DND-41 (cell line): ENCODE data around the gene EIF1AD.
A peak's percentile ranks its signal among the peaks of the same experiment; 100 is the strongest.
"Not testable (repeated sequence)": the region's sequence is repeated elsewhere in the genome, so short reads cannot be mapped to it uniquely, and the experiment has no call there.

Source experiments
- ATAC-seq: fragments of 200-7000 bp; cut with Tn5 transposase; 3 replicates; pipeline ENCODE4 v1.9.1; 2021; ENCODE audit warnings: low read depth; ENCODE audit not compliant: insufficient read depth
- DNase-seq: peaks from one replicate; pipeline ENCODE4 v3.0.0-alpha.2; 2020
- H2AFZ ChIP-seq: 2 replicates; pipeline ENCODE4 v1.6.0; 2012; ENCODE audit warnings: low read depth, low read length
- H3K27ac ChIP-seq: 2 replicates; pipeline ENCODE4 v1.5.1; 2012; ENCODE audit warnings: low read length, inconsistent platforms
- H3K27me3 ChIP-seq: fragments of 200-600 bp; sonication (generic); 2 replicates; pipeline ENCODE4 v1.6.0; 2012; ENCODE audit warnings: low read length, mild to moderate bottlenecking, inconsistent platforms; ENCODE audit not compliant: insufficient read depth, poor library complexity
- H3K36me3 ChIP-seq: 2 replicates; pipeline ENCODE4 v1.5.1; 2012; ENCODE audit warnings: low read length, inconsistent platforms; ENCODE audit not compliant: insufficient read depth
- H3K4me1 ChIP-seq: 2 replicates; pipeline ENCODE4 v1.5.1; 2012; ENCODE audit warnings: mild to moderate bottlenecking, low read length; ENCODE audit not compliant: insufficient read depth
- H3K4me2 ChIP-seq: 2 replicates; pipeline ENCODE4 v1.6.0; 2012; ENCODE audit warnings: mild to moderate bottlenecking, moderate library complexity, low read length, inconsistent platforms; ENCODE audit not compliant: insufficient read depth
- H3K4me3 ChIP-seq, 2 experiments: fragments of 200-600 bp in 1 of 2; shearing (Covaris generic) in 1 of 2; 2 replicates each; pipeline ENCODE4 v1.5.1; 2012 to 2016; ENCODE audit warnings: inconsistent platforms in 2 of 2, low read length in 2 of 2, mild to moderate bottlenecking in 2 of 2, low read depth in 1 of 2, moderate library complexity in 1 of 2
- H3K79me2 ChIP-seq: 2 replicates; pipeline ENCODE4 v1.6.0; 2012; ENCODE audit warnings: low read length, inconsistent platforms; ENCODE audit not compliant: insufficient read depth
- H3K9ac ChIP-seq: 2 replicates; pipeline ENCODE4 v1.6.0; 2012; ENCODE audit warnings: low read depth, mild to moderate bottlenecking, inconsistent platforms, low read length, moderate library complexity
- H3K9me3 ChIP-seq: 2 replicates; pipeline ENCODE4 v1.5.1; 2012; ENCODE audit warnings: low read length, moderate library complexity, mild to moderate bottlenecking, inconsistent platforms; ENCODE audit not compliant: insufficient read depth, severe bottlenecking
- H4K20me1 ChIP-seq: 2 replicates; pipeline ENCODE4 v1.6.0; 2012; ENCODE audit warnings: low read length; ENCODE audit not compliant: insufficient read depth
- CTCF ChIP-seq: IDR thresholded peaks from 2 replicates; pipeline ENCODE4 v1.5.1; 2012; ENCODE audit warnings: borderline replicate concordance, low read length, moderate library complexity, mild to moderate bottlenecking; ENCODE audit not compliant: poor library complexity, severe bottlenecking; ENCODE audit errors: extremely low read depth
- EZH2 ChIP-seq: IDR thresholded peaks from 3 replicates; pipeline ENCODE4 v1.6.1; 2012; ENCODE audit warnings: borderline replicate concordance, low read depth, mild to moderate bottlenecking, moderate library complexity, low read length, inconsistent platforms; ENCODE audit not compliant: severe bottlenecking

The EIF1AD gene

GRCh38 chr11:66011239-66011784 lies 9.4 kb upstream of the EIF1AD start:
- Histone ChIP-seq H3K27me3 (no peaks in the 10 kb centered on the region), H3K4me1 (peaks cover 16% of the 10 kb centered on the region), H3K9ac (no peak overlapping the region), H2AFZ (no peak overlapping the region), H3K4me2 (no peak overlapping the region), H3K27ac (no peak overlapping the region), H3K4me3 (no peak overlapping the region), H3K36me3 (no peaks in the 10 kb centered on the region), H3K9me3 (no peaks in the 10 kb centered on the region), H4K20me1 (peaks cover 12% of the 10 kb centered on the region; the same call in 1 of the 2 replicates), H3K79me2 (no peaks in the 10 kb centered on the region)
- TF ChIP-seq EZH2 = no peak
- no peak for TF ChIP-seq CTCF
- no peak for DNase-seq
- ATAC-seq = no peak

GRCh38 chr11:66010036-66010435 lies 8.1 kb upstream of the EIF1AD start:
- not testable (repeated sequence) for ATAC-seq

GRCh38 chr11:66008468-66009101 lies 6.6 kb upstream of the EIF1AD start:
- Histone ChIP-seq H3K4me1 (peaks cover 23% of the 10 kb centered on the region), H2AFZ (no peak overlapping the region), H3K27me3 (no peaks in the 10 kb centered on the region), H3K4me3 (no peak overlapping the region), H3K4me2 (no peak overlapping the region), H3K9me3 (no peaks in the 10 kb centered on the region), H3K36me3 (peaks cover 22% of the 10 kb centered on the region), H4K20me1 (peaks cover 19% of the 10 kb centered on the region), H3K9ac (no peak overlapping the region), H3K27ac (no peak overlapping the region), H3K79me2 (peaks cover 5% of the 10 kb centered on the region)
- TF ChIP-seq EZH2 (no peak), CTCF (no peak)
- ATAC-seq (peak; percentile 10; the same call in 1 of the 3 replicates), DNase-seq (no peak)

More at GRCh38 chr11:66010036-66010435, 8.1 kb upstream of the EIF1AD start:
- not testable (repeated sequence) for H3K36me3 ChIP-seq, H3K9ac ChIP-seq, H3K27me3 ChIP-seq, DNase-seq, H3K4me3 ChIP-seq, H3K4me2 ChIP-seq, H2AFZ ChIP-seq, H3K27ac ChIP-seq, H3K79me2 ChIP-seq, H3K9me3 ChIP-seq
- Histone ChIP-seq H4K20me1 (peaks cover 13% of the 10 kb centered on the region; the same call in 1 of the 2 replicates), H3K4me1 (peaks cover 17% of the 10 kb centered on the region)

- no peak for TF ChIP-seq EZH2
- TF ChIP-seq CTCF = no peak
- DNase-seq (no peak), ATAC-seq (no peak; the same call in 2 of the 3 replicates)
- Histone ChIP-seq H4K20me1 (peaks cover 24% of the 10 kb centered on the region), H3K36me3 (peaks cover 27% of the 10 kb centered on the region), H2AFZ (no peak overlapping the region), H3K79me2 (peaks cover 10% of the 10 kb centered on the region), H3K9me3 (no peaks in the 10 kb centered on the region), H3K4me1 (peaks cover 28% of the 10 kb centered on the region), H3K4me2 (no peak overlapping the region), H3K27me3 (no peaks in the 10 kb centered on the region), H3K4me3 (no peak overlapping the region), H3K27ac (no peak overlapping the region), H3K9ac (no peak overlapping the region)
Measured at GRCh38 chr11:66008095-66008467, 6.1 kb upstream of the EIF1AD start.
